GM18867 (cell line): ENCODE measurements around the gene NHSL2.

Experiments used
- ATAC-seq: cut with Tn5 transposase; IDR thresholded peaks from one replicate; pipeline ENCODE4 v1.9.1; 2021; ENCODE audit warnings: mild to moderate bottlenecking, moderate library complexity; ENCODE audit not compliant: unreplicated experiment

The NHSL2 gene

GRCh38 chrX:71989768-71990426 is 79.3 kb downstream of the NHSL2 start:
- no peak for ATAC-seq

DNA sequence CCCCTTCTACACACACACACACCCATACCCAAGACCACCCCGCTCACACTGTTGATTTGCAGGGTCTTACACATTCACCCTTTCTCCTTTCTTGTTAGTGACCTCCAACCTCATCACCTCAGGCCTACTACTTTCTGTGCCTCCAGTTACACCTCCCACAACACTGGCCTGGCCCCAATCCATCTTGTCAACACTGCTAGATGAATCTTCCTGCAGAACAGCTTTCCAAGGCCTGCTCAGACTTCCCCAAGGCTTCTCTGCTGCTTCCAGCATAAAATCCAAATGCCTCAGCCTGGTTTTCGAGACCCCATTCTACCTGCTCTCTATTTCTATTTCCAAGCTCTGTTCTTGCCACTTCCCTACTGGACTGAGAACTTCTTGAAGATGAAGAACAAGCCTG is 79.9 kb downstream of the NHSL2 start:
- ATAC-seq, result no peak

GRCh38 chrX:71991164-71991563 is 80.5 kb downstream of the NHSL2 start:
- no peak for ATAC-seq

GRCh38 chrX:71992711-71993110 is 82.1 kb downstream of the NHSL2 start:
- ATAC-seq, result peak; percentile 56

- ATAC-seq, result no peak
These were observed 82.7 kb downstream of the NHSL2 start for GRCh38 chrX:71993371-71993770.

DNA sequence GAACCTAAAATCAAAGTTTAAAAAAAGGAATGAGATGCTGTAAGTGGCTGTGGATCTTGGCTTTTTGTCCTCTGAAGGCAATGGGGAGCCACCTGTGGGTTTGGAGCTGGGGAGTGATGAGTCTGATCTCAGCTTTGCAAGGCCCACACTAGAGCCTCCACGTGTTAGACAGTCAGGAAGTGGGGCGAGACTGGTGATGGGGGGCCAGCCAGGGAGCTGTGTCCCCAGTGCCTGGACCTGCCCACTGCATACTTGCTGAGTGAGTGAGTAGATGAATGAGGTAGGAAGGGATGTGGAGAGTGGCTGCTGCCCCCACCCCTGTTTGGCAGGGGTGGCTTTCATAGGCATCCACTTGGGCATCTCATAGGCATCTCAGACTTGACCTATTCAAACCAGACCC is 84.0 kb downstream of the NHSL2 start:
- ATAC-seq, result no peak

GRCh38 chrX:71995122-71995521 is 84.5 kb downstream of the NHSL2 start:
- ATAC-seq, result no peak

- no peak for ATAC-seq
These were observed 85.5 kb downstream of the NHSL2 start for GRCh38 chrX:71996136-71996535.

- no peak for ATAC-seq
These were observed 86.2 kb downstream of the NHSL2 start for GRCh38 chrX:71996826-71997225.

- no peak for ATAC-seq
These were observed 86.7 kb downstream of the NHSL2 start for GRCh38 chrX:71997320-71997719.

DNA sequence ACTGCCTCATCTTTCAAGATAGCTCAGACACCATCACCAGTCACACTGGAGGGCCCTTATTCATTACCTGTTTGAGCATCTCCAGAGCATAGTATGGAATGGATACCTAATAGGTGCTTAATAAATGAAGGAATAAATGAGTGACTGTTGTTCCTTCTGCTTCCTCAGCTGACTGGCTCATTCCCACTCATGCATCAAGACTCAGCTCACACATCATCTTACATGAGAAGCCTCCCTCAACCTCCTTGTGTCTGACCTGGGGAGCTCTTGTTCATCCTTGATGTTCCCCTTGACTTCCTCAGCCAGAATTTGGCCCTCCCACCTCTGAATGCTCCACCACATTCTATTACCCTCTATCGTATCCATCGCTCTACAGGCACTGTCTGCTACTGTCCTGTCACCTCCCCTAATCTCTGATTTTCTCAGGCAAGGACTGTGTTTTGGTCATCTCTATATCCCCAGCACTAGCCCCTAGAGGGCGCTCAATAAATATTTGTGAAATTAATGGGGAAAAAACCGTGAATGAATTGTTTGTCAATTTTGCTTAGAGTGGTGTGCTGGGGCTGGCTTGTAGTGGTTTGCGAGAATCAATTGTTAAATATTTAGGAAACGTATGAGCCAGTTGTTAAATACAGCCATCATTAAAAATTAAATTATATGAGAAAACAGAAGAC is 88.3 kb downstream of the NHSL2 start:
- peak; percentile 64 for ATAC-seq

DNA sequence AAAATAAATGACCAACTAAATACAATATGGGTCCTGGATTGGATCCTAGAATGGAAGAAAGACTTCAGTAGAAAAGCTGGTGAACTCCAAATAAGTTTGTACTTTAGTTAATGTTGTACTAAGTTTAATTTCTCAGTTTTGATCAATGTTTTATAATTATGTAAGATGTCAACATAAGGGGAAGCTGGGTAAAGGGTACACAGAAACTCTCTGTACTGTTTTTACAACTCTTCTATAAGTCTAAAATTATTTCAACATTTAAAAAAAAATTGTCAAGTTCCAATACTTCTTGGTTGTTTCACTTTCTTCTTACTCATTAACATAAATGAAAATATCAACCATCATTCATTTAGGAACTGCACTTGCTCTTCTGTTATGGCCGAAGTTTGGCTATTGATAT is 88.9 kb downstream of the NHSL2 start:
- no peak for ATAC-seq

- ATAC-seq, result no peak
These were observed 90.8 kb downstream of the NHSL2 start for GRCh38 chrX:72001471-72001870.

- no peak for ATAC-seq
These were observed 91.3 kb downstream of the NHSL2 start for GRCh38 chrX:72001906-72002305.

GRCh38 chrX:72002875-72003274 is 92.2 kb downstream of the NHSL2 start:
- no peak for ATAC-seq

DNA sequence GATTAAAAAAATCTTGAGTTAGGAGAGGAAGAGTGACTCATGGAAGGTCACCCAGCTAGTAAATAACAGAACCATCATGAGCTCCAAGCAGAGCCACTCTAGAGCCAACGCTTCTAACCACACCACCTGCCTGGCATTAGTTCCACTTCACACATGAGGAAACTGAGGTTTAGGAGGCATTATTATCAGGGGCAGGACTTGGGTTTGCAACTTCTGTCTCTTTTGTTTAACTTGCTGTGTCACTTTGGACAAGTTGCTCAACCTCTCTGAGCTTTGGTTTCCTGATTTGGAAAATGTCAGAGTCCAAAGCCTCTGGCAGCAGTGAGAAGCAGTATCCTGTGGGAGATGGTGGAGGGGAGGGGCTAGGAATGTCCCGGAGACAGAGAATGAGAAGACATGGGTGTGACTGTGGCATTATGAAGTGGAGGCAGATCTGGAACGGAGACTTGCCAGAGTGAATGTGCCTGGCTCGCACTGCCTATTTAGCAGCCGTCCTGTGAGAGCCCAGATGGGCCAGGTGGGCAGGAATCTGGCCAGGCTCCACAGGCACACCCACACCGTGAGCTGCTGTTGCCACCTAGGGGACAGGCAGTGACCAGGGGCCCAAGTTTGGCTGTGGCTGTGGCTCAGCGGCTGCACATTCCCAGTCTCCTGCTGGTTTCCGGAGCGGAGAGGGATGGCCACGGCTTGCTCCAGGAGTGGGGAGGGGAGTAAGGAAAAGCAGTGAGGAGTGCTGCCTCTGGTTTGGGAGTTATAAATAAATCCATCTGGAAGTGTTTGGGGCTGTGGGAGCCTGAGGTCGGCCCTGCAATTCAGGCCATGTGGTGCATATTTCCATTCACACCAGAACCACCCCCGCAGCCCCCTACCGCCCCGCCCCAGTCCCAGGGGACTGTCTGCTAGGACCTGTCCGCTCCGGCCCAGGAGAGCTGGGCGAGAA is 93.4 kb downstream of the NHSL2 start:
- ATAC-seq, result no peak

GRCh38 chrX:72005046-72005445 is 94.4 kb downstream of the NHSL2 start:
- no peak for ATAC-seq

DNA sequence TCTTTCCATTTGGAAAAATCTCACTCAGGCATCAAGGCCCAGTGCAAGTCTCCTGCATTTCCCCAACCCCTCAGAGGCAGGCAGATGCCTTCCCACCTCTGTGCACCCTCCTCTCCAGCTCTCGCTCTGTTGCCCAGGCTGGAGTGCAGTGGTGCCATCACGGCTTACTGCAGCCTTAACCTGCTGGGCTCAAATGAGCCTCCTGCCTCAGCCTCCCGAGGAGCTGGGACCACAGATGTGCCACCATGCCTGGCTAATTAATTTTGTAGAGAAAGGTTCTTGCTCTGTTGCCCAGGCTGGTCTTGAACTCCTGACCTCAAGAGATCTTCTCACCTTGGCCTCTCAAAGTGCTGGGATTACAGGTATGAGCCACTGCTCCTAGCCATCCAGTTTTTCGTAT is 95.8 kb downstream of the NHSL2 start:
- no peak for ATAC-seq

DNA sequence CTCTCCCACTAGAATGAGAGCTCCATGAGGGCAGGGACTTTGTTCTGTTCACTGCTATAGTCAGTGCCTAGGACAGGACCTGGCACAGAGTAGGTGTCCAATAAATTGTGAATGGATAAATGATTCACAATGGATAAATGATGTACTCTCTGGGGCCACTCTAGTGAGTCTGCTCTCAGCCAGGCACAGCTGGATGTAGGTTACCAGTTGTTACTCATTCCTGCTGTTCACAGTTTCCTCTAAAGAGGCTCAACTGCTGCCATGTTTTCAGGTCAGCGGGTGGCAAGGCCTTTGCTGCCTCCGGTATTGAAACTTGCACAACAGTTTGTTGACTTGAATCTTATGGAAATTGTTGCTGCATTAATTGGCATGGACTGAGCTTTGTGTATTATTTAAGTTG is 99.1 kb downstream of the NHSL2 start:
- ATAC-seq, result no peak

DNA sequence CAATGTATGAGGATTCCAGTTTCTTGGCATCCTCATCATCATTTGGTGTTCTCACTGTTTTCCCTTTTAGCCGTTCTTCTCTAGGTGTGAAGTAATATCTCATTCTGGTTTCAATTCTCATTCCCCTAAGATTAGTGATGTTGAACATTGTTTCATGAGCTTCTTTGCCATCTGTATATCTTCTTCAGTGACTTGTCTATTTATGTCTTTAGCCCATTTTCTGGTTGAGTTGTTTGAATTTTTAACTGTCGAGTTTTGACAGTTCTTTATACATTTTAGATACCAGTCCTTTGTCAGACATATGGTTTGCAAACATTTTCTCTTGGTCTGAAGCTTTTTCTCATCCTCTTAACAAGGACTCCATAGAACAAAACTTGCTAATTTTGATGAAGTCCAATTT is 101.1 kb downstream of the NHSL2 start:
- ATAC-seq, result no peak

DNA sequence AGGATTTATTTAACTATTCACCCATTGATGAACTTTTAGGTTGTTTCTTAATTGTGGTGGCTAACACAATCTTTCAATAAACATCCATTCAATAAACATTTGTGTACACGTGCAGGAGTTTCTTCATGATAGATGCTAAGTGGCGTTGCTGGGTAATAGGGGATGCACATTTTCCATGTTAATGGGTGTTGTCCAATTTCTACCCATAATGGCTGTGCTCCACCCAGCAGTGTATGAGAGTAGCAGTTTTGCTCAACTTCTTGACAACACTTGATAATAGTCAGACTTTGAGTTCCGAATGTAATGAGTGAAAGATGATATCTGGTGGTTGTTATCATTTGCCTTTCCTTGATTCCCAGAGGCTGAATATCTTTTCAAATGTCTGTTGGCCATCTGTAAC is 104.7 kb downstream of the NHSL2 start:
- ATAC-seq, result no peak
